WTC11 (cell line): ENCODE data around the gene NINJ2. TPM values are rescaled to one million over a fixed set of nuclear protein-coding genes. Genes with fewer than 3 reads are reported as not detected.

Source experiments
- ATAC-seq: fragments of 200-7000 bp; cut with Tn5 transposase; 2 replicates; pipeline ENCODE4 v1.10.0; 2021; ENCODE audit warnings: mild to moderate bottlenecking, moderate library complexity
- CTCF ChIA-PET: fragments of 300-600 bp; sonication (Branson Sonifier 250); formaldehyde crosslinking; loops from one replicate; lab custom pipeline; 2021; ENCODE audit warnings: antibody characterized with exemption; lab: Charles Lee
- POLR2A ChIA-PET: fragments of 350-600 bp; sonication (Branson Sonifier 250); formaldehyde crosslinking; loops from one replicate; lab custom pipeline; 2021; ENCODE audit warnings: antibody characterized with exemption; lab: Charles Lee
- DNase-seq: peaks from one replicate; pipeline ENCODE4 v3.0.0; 2021; ENCODE audit warnings: low spot score
- H3K27ac Mint-ChIP-seq: 2 replicates; pipeline ENCODE4 v1.8.0; 2021; ENCODE audit warnings: mixed read lengths
- H3K27me3 Mint-ChIP-seq: 2 replicates; pipeline ENCODE4 v1.8.0; 2021; ENCODE audit warnings: low read depth, mild to moderate bottlenecking, moderate library complexity, mixed read lengths
- H3K36me3 Mint-ChIP-seq: 2 replicates; pipeline ENCODE4 v1.8.0; 2021; ENCODE audit warnings: mixed read lengths
- H3K4me1 Mint-ChIP-seq: 2 replicates; pipeline ENCODE4 v1.8.0; 2022; ENCODE audit warnings: mixed read lengths
- H3K4me3 Mint-ChIP-seq: 2 replicates; pipeline ENCODE4 v1.8.0; 2021; ENCODE audit warnings: mild to moderate bottlenecking, moderate library complexity, mixed read lengths
- H3K9me3 Mint-ChIP-seq: 2 replicates; pipeline ENCODE4 v1.8.0; 2021; ENCODE audit warnings: mixed read lengths
- AR ChIP-seq: fragments of 250-450 bp; sonication (Bioruptor Pico); IDR thresholded peaks from 2 replicates; pipeline ENCODE4 v1.9.0; 2021; ENCODE audit warnings: mild to moderate bottlenecking
- ARID4B ChIP-seq: sonication (generic); formaldehyde crosslinking; IDR thresholded peaks from 2 replicates; pipeline ENCODE4 v1.8.0; 2023; ENCODE audit warnings: missing genetic modification reagents, mild to moderate bottlenecking, borderline replicate concordance
- EMX1 ChIP-seq: fragments of 250-450 bp; sonication (Bioruptor Pico); IDR thresholded peaks from 2 replicates; pipeline ENCODE4 v1.8.0; 2021; ENCODE audit warnings: mild to moderate bottlenecking
- ESRRA ChIP-seq: sonication (generic); formaldehyde crosslinking; IDR thresholded peaks from 2 replicates; pipeline ENCODE4 v1.8.1; 2022; ENCODE audit warnings: mild to moderate bottlenecking, missing genetic modification reagents, borderline replicate concordance
- GRHL2 ChIP-seq: fragments of 250-450 bp; sonication (Bioruptor Pico); IDR thresholded peaks from 2 replicates; pipeline ENCODE4 v1.8.0; 2022; ENCODE audit warnings: mild to moderate bottlenecking, moderate library complexity; ENCODE audit not compliant: insufficient replicate concordance, severe bottlenecking
- GTF2I ChIP-seq: fragments of 250-450 bp; sonication (Bioruptor Pico); conservative IDR thresholded peaks from 2 replicates; pipeline ENCODE4 v1.4.0; 2021; ENCODE audit warnings: mild to moderate bottlenecking
- IRF1 ChIP-seq: sonication (generic); formaldehyde crosslinking; IDR thresholded peaks from 2 replicates; pipeline ENCODE4 v1.8.0; 2023; ENCODE audit warnings: missing genetic modification reagents
- MLX ChIP-seq: sonication (generic); formaldehyde crosslinking; IDR thresholded peaks from 2 replicates; pipeline ENCODE4 v1.8.1; 2023; ENCODE audit warnings: mild to moderate bottlenecking, missing genetic modification reagents, moderate library complexity
- MXD4 ChIP-seq: fragments of 250-450 bp; sonication (Bioruptor Pico); IDR thresholded peaks from 2 replicates; pipeline ENCODE4 v1.8.0; 2021; ENCODE audit warnings: mild to moderate bottlenecking, moderate library complexity, borderline replicate concordance
- MYBL2 ChIP-seq: sonication (generic); formaldehyde crosslinking; IDR thresholded peaks from 2 replicates; pipeline ENCODE4 v1.8.1; 2023; ENCODE audit warnings: mild to moderate bottlenecking, moderate library complexity, missing genetic modification reagents
- NFATC4 ChIP-seq: fragments of 250-450 bp; sonication (Bioruptor Pico); IDR thresholded peaks from 2 replicates; pipeline ENCODE4 v1.9.0; 2021; ENCODE audit warnings: mild to moderate bottlenecking
- NFE2L1 ChIP-seq: sonication (generic); formaldehyde crosslinking; IDR thresholded peaks from 2 replicates; pipeline ENCODE4 v1.8.1; 2023; ENCODE audit warnings: missing genetic modification reagents
- RELA ChIP-seq: sonication (generic); formaldehyde crosslinking; IDR thresholded peaks from 2 replicates; pipeline ENCODE4 v1.8.1; 2022; ENCODE audit warnings: missing genetic modification reagents, mild to moderate bottlenecking, borderline replicate concordance
- SMAD4 ChIP-seq: sonication (generic); formaldehyde crosslinking; IDR thresholded peaks from 2 replicates; pipeline ENCODE4 v1.8.0; 2022; ENCODE audit warnings: mild to moderate bottlenecking, missing genetic modification reagents
- STAT6 ChIP-seq: sonication (generic); formaldehyde crosslinking; conservative IDR thresholded peaks from 2 replicates; pipeline ENCODE4 v1.8.1; 2023; ENCODE audit warnings: mild to moderate bottlenecking, low read depth, missing genetic modification reagents, moderate library complexity
- ZNF121 ChIP-seq: sonication (generic); formaldehyde crosslinking; IDR thresholded peaks from 2 replicates; pipeline ENCODE4 v1.8.0; 2023; ENCODE audit warnings: missing genetic modification reagents
- ZNF232 ChIP-seq: sonication (generic); formaldehyde crosslinking; IDR thresholded peaks from 2 replicates; pipeline ENCODE4 v1.8.0; 2022; ENCODE audit warnings: mild to moderate bottlenecking, missing genetic modification reagents
- ZNF396 ChIP-seq: fragments of 250-450 bp; sonication (Bioruptor Pico); IDR thresholded peaks from 2 replicates; pipeline ENCODE4 v1.8.0; 2021; ENCODE audit warnings: mild to moderate bottlenecking, moderate library complexity, borderline replicate concordance
- ZNF423 ChIP-seq: fragments of 250-450 bp; sonication (Bioruptor Pico); IDR thresholded peaks from 2 replicates; pipeline ENCODE4 v2.1.2; 2022; ENCODE audit warnings: mild to moderate bottlenecking, moderate library complexity
- total RNA-seq: library from RNA; stranded (reverse); gene quantifications from 3 replicates; pipeline ENCODE4 v1.2.3, GENCODE V29; 2021

NINJ2 gene
- total RNA-seq, 1 experiment from 2014 or later = 0.42 TPM

GRCh38 chr12:560691-561390, 102.4 kb downstream of the NINJ2 start:
- no peaks in the 10 kb centered on the region for H3K4me1 Mint-ChIP-seq
- CTCF ChIA-PET = no interaction called here

GRCh38 chr12:559906-560455, 103.3 kb downstream of the NINJ2 start:
- TF ChIP-seq NFATC4 (no peak), SMAD4 (CRISPR knock-in tag) (no peak), MYBL2 (CRISPR knock-in tag) (no peak)
- Mint-ChIP-seq H3K4me3 (no peak overlapping the region), H3K36me3 (no peaks in the 10 kb centered on the region), H3K9me3 (peaks cover 4% of the 10 kb centered on the region; the same call in 1 of the 2 replicates), H3K27me3 (no peaks in the 10 kb centered on the region), H3K27ac (no peak overlapping the region), H3K4me1 (no peaks in the 10 kb centered on the region)
- no peak for ATAC-seq
- ChIA-PET CTCF (no interaction called here), POLR2A (no interaction called here)
- DNase-seq = no peak

More at GRCh38 chr12:560691-561390, 102.4 kb downstream of the NINJ2 start:
- TF ChIP-seq ZNF121 (CRISPR knock-in tag) (no peak), GTF2I (CRISPR knock-in tag) (no peak), GRHL2 (no peak)
- POLR2A ChIA-PET = interaction anchor here (0.6 kb wide), 1 partner anchor 191 kb away, joined by 3 read pairs; the partner anchor contains the start of gene WNK1
- H3K27ac Mint-ChIP-seq = no peak overlapping the region
- ATAC-seq (no peak), DNase-seq (no peak)
- H3K36me3 Mint-ChIP-seq = no peaks in the 10 kb centered on the region
- H3K9me3 Mint-ChIP-seq = no peaks in the 10 kb centered on the region
- no peak overlapping the region for H3K4me3 Mint-ChIP-seq
- H3K27me3 Mint-ChIP-seq = no peaks in the 10 kb centered on the region

- H3K27ac Mint-ChIP-seq = no peak overlapping the region
- DNase-seq (no peak), ATAC-seq (no peak)
- POLR2A ChIA-PET = no interaction called here
- H3K9me3 Mint-ChIP-seq = peaks cover 4% of the 10 kb centered on the region; the same call in 1 of the 2 replicates
- H3K4me3 Mint-ChIP-seq = no peak overlapping the region
- no peaks in the 10 kb centered on the region for H3K4me1 Mint-ChIP-seq
- no peaks in the 10 kb centered on the region for H3K36me3 Mint-ChIP-seq
- H3K27me3 Mint-ChIP-seq = no peaks in the 10 kb centered on the region
- CTCF ChIA-PET = no interaction called here
- TF ChIP-seq NFATC4 (no peak), EMX1 (CRISPR knock-in tag) (no peak), NFE2L1 (CRISPR knock-in tag) (no peak), AR (CRISPR knock-in tag) (no peak), ESRRA (no peak), IRF1 (no peak), MXD4 (CRISPR knock-in tag) (no peak), RELA (CRISPR knock-in tag) (no peak), STAT6 (no peak), ZNF232 (CRISPR knock-in tag) (no peak), ZNF396 (no peak), ZNF423 (CRISPR knock-in tag) (no peak), ARID4B (CRISPR knock-in tag) (no peak), MLX (CRISPR knock-in tag) (no peak)
Observed at GRCh38 chr12:559208-559905, 103.9 kb downstream of the NINJ2 start.
